ENCODE results near the gene WDR70. TPM values are rescaled to one million over a fixed set of nuclear protein-coding genes. Genes with fewer than 3 reads are reported as not detected.

The WDR70 gene
- total RNA-seq, 4 donors from 2014 or later, result 18.9 to 106 (median 34.9) TPM

GRCh38 chr5:37662362-37662761 lies 283.2 kb downstream of the WDR70 start:
- H3K4me3 ChIP-seq, result no peak overlapping the region
- no peak for DNase-seq
- H3K36me3 ChIP-seq, result no peaks in the 10 kb centered on the region
- no peaks in the 10 kb centered on the region for H3K9me3 ChIP-seq
- no peak for TF ChIP-seq POLR2A (IDR thresholded peaks at IDR 0.05)
- no peak for TF ChIP-seq CTCF (IDR thresholded peaks at IDR 0.05)
- H3K27ac ChIP-seq, result no peak overlapping the region
- peaks cover 0 to 16% (median 0%) of the 10 kb centered on the region in 4 donors for H3K4me1 ChIP-seq
- H3K27me3 ChIP-seq, result no peaks in the 10 kb centered on the region

DNA sequence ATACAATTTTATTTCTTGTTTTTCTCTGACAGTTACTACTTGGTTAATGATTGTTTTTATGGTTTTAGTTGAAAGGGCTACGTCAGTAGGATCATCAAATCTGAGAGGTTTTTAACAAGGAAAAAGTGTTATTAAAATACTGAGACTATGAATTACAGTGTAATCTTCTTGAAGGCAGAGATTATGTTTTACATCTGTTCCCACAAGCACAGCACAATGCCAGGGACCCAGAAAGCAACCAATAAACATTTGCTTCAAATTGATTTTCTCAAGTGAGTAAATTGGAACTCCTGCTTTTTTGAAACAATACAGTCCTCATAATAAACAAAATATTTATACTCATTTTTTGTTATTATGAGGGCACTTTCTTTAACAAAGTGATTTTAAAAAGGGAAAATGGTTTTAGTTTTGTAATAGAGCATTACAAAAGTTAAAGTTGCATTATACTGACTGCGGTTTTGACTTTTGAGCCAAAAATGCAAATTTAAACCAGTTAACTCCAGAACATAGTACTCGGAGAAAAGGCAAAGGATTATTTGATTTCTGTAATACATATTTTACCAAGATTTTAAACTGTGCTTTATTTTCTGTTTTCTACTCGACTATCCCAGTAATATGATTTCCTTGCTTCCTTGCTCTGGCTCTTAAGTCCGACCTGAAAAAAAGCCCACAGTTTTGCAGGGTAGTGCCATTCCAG lies 283.8 kb downstream of the WDR70 start:
- TF ChIP-seq CTCF (IDR thresholded peaks at IDR 0.05) (no peak), POLR2A (IDR thresholded peaks at IDR 0.05) (no peak)
- Histone ChIP-seq H3K27me3 (no peaks in the 10 kb centered on the region), H3K27ac (no peak overlapping the region), H3K36me3 (no peaks in the 10 kb centered on the region), H3K4me1 (peaks cover 0 to 16% (median 0%) of the 10 kb centered on the region in 4 donors), H3K9me3 (no peaks in the 10 kb centered on the region), H3K4me3 (no peak overlapping the region)
- DNase-seq, result no peak

GRCh38 chr5:37663538-37663937 lies 284.4 kb downstream of the WDR70 start:
- no peak overlapping the region for H3K27ac ChIP-seq

DNA sequence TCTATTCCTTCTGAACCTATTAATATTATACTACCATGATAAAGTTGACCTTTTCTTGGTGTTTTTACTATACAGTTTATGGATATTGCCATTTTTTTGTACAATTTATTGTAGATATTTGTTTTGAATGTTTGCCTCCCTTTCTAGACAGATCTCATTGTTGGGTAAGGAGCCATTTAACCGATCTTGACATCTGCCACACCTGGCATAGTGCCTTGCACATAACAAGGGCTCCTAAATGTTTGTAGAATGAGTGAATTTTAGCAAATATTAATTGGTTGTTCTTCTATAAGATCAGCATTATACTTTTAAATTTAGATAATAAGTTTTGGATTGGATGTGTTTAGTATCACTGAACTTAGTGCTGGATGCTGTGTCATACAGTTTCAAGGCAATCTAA lies 285.4 kb downstream of the WDR70 start:
- TF ChIP-seq CTCF (IDR thresholded peaks at IDR 0.05) (no peak), POLR2A (IDR thresholded peaks at IDR 0.05) (no peak)
- H3K27ac ChIP-seq, result no peak overlapping the region
- no peak overlapping the region for H3K4me3 ChIP-seq

More at GRCh38 chr5:37663538-37663937, 284.4 kb downstream of the WDR70 start:
- no peak for TF ChIP-seq POLR2A (IDR thresholded peaks at IDR 0.05)
- TF ChIP-seq CTCF (IDR thresholded peaks at IDR 0.05), result no peak
- H3K4me3 ChIP-seq, result no peak overlapping the region
- H3K4me1 ChIP-seq, result peaks cover 0 to 16% (median 0%) of the 10 kb centered on the region in 4 donors
- no peaks in the 10 kb centered on the region for H3K36me3 ChIP-seq
- no peaks in the 10 kb centered on the region for H3K9me3 ChIP-seq
- H3K27me3 ChIP-seq, result no peaks in the 10 kb centered on the region
- no peak for DNase-seq

DNA sequence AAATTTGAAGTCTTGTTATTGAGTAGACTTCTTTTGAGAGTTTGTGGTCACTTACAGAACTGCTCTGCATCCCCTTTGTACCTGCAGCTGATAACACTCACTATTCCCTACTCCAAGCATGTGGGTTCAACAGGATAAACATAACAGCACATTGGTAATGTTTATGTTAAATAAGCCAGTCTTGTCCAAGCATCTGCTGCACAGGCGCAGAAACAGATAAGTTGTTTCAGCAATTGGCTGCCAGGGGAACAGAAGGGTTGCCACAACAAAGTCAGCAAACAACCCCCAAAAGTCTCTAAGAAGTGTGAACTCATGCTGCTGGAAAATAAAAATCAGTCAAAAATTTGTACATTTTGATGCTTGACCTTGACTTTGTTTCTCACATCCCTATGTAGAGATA lies 286.2 kb downstream of the WDR70 start:
- Histone ChIP-seq H3K27ac (peak overlapping the region in 2 of 4 donors; percentile 1 to 23), H3K9me3 (no peaks in the 10 kb centered on the region), H3K27me3 (no peaks in the 10 kb centered on the region), H3K4me3 (no peak overlapping the region), H3K36me3 (no peaks in the 10 kb centered on the region), H3K4me1 (peaks cover 0 to 16% (median 0%) of the 10 kb centered on the region in 4 donors)
- DNase-seq, result no peak
- no peak for TF ChIP-seq POLR2A (IDR thresholded peaks at IDR 0.05)
- TF ChIP-seq CTCF (IDR thresholded peaks at IDR 0.05), result no peak

More for the DNA sequence above, 285.4 kb downstream of the WDR70 start:
- peaks cover 0 to 16% (median 0%) of the 10 kb centered on the region in 4 donors for H3K4me1 ChIP-seq
- no peaks in the 10 kb centered on the region for H3K9me3 ChIP-seq
- no peaks in the 10 kb centered on the region for H3K36me3 ChIP-seq
- H3K27me3 ChIP-seq, result no peaks in the 10 kb centered on the region
- no peak for DNase-seq

Measured in Peyer's patch (tissue), 4 donors.